ENCODE measurements around the gene SRPK2. TPM values are rescaled to one million over a fixed set of nuclear protein-coding genes. Genes with fewer than 3 reads are reported as not detected.
"Not testable (repeated sequence)": the region's sequence is repeated elsewhere in the genome, so short reads cannot be mapped to it uniquely, and the experiment has no call there.

SRPK2 gene
- total RNA-seq, 4 donors from 2014 or later, result 37.1 to 48.1 (median 46.3) TPM

DNA sequence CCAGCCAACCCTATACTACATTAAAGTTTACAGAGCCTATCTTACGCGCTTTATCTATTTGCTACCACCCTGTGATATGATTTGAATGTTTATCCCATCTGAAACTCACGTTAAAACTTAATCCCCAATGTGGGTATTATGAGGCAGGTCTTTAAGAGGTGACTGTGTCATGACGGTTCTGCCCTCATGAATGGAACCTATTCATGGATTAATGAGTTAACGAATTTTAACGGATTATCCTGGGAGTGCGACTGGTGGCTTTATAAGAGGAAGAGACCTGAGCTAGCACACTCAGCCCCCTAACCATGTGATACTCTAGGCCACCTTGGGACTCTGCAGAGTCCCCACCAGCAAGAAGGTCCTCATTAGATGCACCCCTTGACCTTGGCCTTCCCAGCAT, 37.8 kb downstream of the SRPK2 start:
- no peak for TF ChIP-seq POLR2A (IDR thresholded peaks at IDR 0.05)
- TF ChIP-seq, protein P1, sequence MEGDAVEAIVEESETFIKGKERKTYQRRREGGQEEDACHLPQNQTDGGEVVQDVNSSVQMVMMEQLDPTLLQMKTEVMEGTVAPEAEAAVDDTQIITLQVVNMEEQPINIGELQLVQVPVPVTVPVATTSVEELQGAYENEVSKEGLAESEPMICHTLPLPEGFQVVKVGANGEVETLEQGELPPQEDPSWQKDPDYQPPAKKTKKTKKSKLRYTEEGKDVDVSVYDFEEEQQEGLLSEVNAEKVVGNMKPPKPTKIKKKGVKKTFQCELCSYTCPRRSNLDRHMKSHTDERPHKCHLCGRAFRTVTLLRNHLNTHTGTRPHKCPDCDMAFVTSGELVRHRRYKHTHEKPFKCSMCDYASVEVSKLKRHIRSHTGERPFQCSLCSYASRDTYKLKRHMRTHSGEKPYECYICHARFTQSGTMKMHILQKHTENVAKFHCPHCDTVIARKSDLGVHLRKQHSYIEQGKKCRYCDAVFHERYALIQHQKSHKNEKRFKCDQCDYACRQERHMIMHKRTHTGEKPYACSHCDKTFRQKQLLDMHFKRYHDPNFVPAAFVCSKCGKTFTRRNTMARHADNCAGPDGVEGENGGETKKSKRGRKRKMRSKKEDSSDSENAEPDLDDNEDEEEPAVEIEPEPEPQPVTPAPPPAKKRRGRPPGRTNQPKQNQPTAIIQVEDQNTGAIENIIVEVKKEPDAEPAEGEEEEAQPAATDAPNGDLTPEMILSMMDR (IDR thresholded peaks at IDR 0.05), result no peak
- H3K27me3 ChIP-seq, result no peaks in the 10 kb centered on the region
- no peak overlapping the region for H3K4me3 ChIP-seq (replicated peaks in 1 of 3)
- H3K36me3 ChIP-seq, result no peaks in the 10 kb centered on the region
- H3K9me3 ChIP-seq, result no peaks in the 10 kb centered on the region
- no peak overlapping the region for H3K27ac ChIP-seq
- H3K4me1 ChIP-seq, result peaks cover 21 to 36% of the 10 kb centered on the region in 2 donors
- intact Hi-C loops (cut with DNase I), result no loop called here
- 92 to 94% methylated on average over 7 of the region's 7 CpGs for WGBS, 2 donors
- DNase-seq, result no peak

DNA sequence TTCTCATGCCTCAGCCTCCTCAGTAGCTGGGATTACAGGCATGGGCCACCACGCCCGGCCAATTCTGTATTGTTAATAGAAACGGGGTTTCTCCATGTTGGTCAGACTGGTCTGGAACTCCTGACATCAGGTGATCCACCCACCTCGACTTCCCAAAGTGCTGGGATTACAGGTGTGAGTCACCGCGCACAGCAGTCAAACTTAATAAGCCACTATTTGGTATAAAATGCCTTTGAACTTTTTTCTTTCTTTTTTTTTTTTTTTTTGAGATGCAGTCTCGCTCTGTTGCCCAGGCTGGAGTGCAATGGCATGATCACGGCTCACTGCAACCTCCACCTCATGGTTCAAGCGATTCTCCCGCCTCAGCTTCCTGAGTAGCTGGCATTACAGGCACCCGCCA, 40.5 kb downstream of the SRPK2 start:
- H3K9me3 ChIP-seq; intact Hi-C loops (cut with DNase I); H3K27ac ChIP-seq; H3K4me3 ChIP-seq (replicated peaks in 1 of 3); H3K36me3 ChIP-seq; H3K27me3 ChIP-seq: not testable (repeated sequence)
- peaks cover 10 to 27% of the 10 kb centered on the region in 2 donors for H3K4me1 ChIP-seq
- peak in 1 of 2 donors; percentile 23 for DNase-seq
- WGBS, 2 donors, result 89 to 96% methylated on average over 11 of the region's 11 CpGs

DNA sequence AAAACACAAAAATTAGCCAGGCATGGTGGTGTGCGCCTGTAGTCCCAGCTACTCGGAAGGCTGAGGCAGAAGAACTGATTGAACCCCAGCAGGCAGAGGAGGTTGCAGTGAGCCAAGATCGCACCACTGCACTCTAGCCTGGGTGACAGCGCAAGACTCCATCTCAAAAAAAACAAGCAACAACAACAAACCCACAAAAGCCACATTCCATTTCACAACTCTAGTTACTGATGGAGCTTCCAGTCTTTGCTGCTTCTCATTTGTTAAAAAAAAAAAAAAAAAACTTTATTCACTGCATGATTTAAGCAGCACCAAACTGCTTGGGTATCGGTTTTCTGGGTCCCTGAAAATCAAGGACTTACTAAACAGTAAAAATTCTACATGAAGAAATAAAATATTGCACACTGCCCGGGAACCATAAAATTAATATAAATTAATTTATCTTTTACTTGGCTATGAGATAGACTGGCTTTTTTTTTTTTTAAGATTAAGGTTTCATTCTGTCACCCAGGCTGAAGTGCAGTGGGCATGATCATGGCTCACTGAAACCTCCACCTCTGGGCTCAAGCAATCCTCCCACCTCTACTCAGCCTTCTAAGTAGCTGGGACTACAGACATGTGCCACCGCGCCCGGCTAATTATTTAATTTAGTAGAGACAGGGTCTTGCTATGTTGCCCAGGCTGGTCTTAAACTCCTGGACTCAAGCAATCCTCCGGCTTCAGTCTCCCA, 42.0 kb downstream of the SRPK2 start:
- DNase-seq, result peak; percentile 38 to 53
- Histone ChIP-seq H3K27ac (no peak overlapping the region), H3K9me3 (no peaks in the 10 kb centered on the region), H3K36me3 (no peaks in the 10 kb centered on the region), H3K4me3 (replicated peaks in 1 of 3) (no peak overlapping the region), H3K27me3 (no peaks in the 10 kb centered on the region), H3K4me1 (peaks cover 7 to 20% of the 10 kb centered on the region in 2 donors)
- TF ChIP-seq POLR2A (IDR thresholded peaks at IDR 0.05), result no peak
- TF ChIP-seq, protein P1 (IDR thresholded peaks at IDR 0.05), result no peak
- 72 to 78% methylated on average over 10 of the region's 10 CpGs for WGBS, 2 donors
- intact Hi-C loops (cut with DNase I), result no loop called here

DNA sequence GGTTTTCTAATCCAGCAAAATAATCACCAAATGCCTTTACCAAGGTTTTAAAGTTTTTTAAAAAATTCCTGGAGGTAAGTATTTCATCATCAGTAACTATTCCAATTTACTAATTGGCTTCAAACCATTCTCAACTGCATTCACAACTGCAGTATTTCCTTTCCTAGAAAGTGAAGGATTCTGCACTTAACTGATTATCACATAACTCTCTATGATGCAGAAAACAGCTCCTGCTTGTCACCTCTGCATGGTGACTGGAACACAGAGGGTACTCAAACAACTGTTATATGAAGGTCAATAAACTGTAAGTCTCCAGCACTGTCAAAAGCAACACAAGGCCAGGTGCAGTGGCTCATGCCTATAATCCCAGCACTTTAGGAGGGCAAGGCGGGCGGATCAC, 42.6 kb downstream of the SRPK2 start:
- intact Hi-C loops (cut with DNase I), result no loop called here
- Histone ChIP-seq H3K4me1 (peaks cover 7 to 20% of the 10 kb centered on the region in 2 donors), H3K36me3 (no peaks in the 10 kb centered on the region), H3K27me3 (no peaks in the 10 kb centered on the region), H3K4me3 (replicated peaks in 1 of 3) (no peak overlapping the region), H3K27ac (no peak overlapping the region), H3K9me3 (no peaks in the 10 kb centered on the region)
- no peak for DNase-seq
- WGBS, 2 donors, result 64 to 96% methylated on average over 2 of the region's 2 CpGs
- TF ChIP-seq, protein P1 (IDR thresholded peaks at IDR 0.05), result no peak
- TF ChIP-seq POLR2A (IDR thresholded peaks at IDR 0.05), result no peak

DNA sequence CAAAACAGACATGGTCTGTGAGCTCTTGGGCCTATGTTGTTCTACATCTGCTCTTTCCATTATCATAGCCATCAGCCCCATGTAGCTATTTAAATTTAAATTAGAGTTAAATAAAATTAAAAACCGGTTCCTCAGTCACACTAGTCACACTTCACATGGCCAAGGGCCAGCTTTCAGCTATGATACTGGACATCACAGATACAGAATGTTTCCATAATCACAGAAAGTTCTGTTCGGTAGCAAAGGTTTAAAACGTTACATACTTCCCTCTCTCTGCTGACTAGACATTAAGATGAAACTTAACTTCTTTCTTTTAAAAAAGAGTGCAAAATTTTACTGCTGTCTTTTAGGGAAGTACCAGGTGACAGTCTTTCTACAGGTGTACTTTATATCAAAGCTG, 43.0 kb downstream of the SRPK2 start:
- Histone ChIP-seq H3K4me3 (replicated peaks in 1 of 3) (no peak overlapping the region), H3K9me3 (no peaks in the 10 kb centered on the region), H3K36me3 (no peaks in the 10 kb centered on the region), H3K27me3 (no peaks in the 10 kb centered on the region), H3K4me1 (peaks cover 7 to 20% of the 10 kb centered on the region in 2 donors), H3K27ac (no peak overlapping the region)
- DNase-seq, result no peak
- TF ChIP-seq POLR2A (IDR thresholded peaks at IDR 0.05), result no peak
- TF ChIP-seq, protein P1 (IDR thresholded peaks at IDR 0.05), result no peak
- WGBS, 2 donors, result 42 to 48% methylated on average over 3 of the region's 3 CpGs
- intact Hi-C loops (cut with DNase I), result no loop called here
